ENCODE measurements around the gene IGF2BP1. TPM values are rescaled to one million over a fixed set of nuclear protein-coding genes. Genes with fewer than 3 reads are reported as not detected.
A peak's percentile ranks its signal among the peaks of the same experiment; 100 is the strongest.

Gene IGF2BP1
- total RNA-seq, 1 experiment from 2014 or later: 434 TPM

- peaks cover 37 to 51% of the 10 kb centered on the region in 2 experiments for H3K4me1 Mint-ChIP-seq
- H3K9me3 Mint-ChIP-seq: no peaks in the 10 kb centered on the region; a peak in 1 of 5 replicates
- Histone ChIP-seq H3K9ac (ENCODE audit: extremely low read depth, insufficient read length, low read length) (no peak overlapping the region), H3K4ac (ENCODE audit: low read depth, low read length) (no peak overlapping the region), H3K23me2 (ENCODE audit: insufficient read length, low read depth, low read length, poor library complexity, severe bottlenecking) (peaks cover 12% of the 10 kb centered on the region), H4K20me1 (ENCODE audit: control insufficient read depth, insufficient read depth, insufficient read length) (no peaks in the 10 kb centered on the region), H2BK12ac (ENCODE audit: insufficient read length, low read depth, low read length) (no peak overlapping the region), H3T11ph (ENCODE audit: low read length) (no peak overlapping the region), H2BK5ac (ENCODE audit: insufficient read length, low read length) (no peak overlapping the region), H2AK5ac (ENCODE audit: insufficient read length, low read length) (no peak overlapping the region), H3K4me1 (ENCODE audit: insufficient read depth, low read length) (0 out of 2 replicates have a peak, but pooled peaks cover 2% of the 10 kb centered on the region), H3K14ac (ENCODE audit: insufficient read depth, low read length) (no peak overlapping the region), H3K18ac (ENCODE audit: insufficient read length, low read depth, low read length) (no peak overlapping the region), H2AFZ (ENCODE audit: low read length) (no peak overlapping the region), H2BK120ac (ENCODE audit: low read depth, low read length, poor library complexity, severe bottlenecking) (no peak overlapping the region), H4K5ac (ENCODE audit: insufficient read length, low read depth, low read length) (no peak overlapping the region), H3K23ac (ENCODE audit: insufficient read length, low read depth, low read length) (no peak overlapping the region), H2BK20ac (ENCODE audit: low read depth, low read length, poor library complexity, severe bottlenecking) (no peak overlapping the region), H4K91ac (ENCODE audit: insufficient read length, low read depth, low read length) (no peak overlapping the region), H3K27me3 (ENCODE audit: insufficient read depth, low read length) (no peaks in the 10 kb centered on the region), H3K27ac (ENCODE audit: insufficient read length, low read depth, low read length) (no peak overlapping the region), H4K8ac (replicated peaks; ENCODE audit: insufficient read length, low read depth, low read length) (no peak overlapping the region), H3K56ac (ENCODE audit: insufficient read length, low read depth, low read length) (no peak overlapping the region), H3K79me2 (ENCODE audit: insufficient read depth, low read length) (peaks cover 7% of the 10 kb centered on the region; the same call in 1 of the 2 replicates), H2BK15ac (ENCODE audit: low read depth, low read length) (no peak overlapping the region), H3K9me3 (ENCODE audit: control insufficient read depth, low read depth, low read length) (no peaks in the 10 kb centered on the region), H3K79me1 (ENCODE audit: insufficient read depth, low read depth, low read length, poor library complexity, severe bottlenecking) (no peaks in the 10 kb centered on the region), H3K4me2 (ENCODE audit: insufficient read depth, insufficient read length, low read length) (no peak overlapping the region)
- TF ChIP-seq CTCF (conservative IDR thresholded peaks at IDR 0.05): no peak
- peak overlapping the region in 1 of 3 experiments; percentile 85; a peak in 2 of 7 replicates for H3K27ac Mint-ChIP-seq
- peaks cover 0 to 2% (median 2%) of the 10 kb centered on the region in 3 experiments; a peak in 4 of 7 replicates for H3K36me3 Mint-ChIP-seq (ENCODE audit: insufficient read depth in 1 of 3, low read depth in 3 of 3)
- H3K4me3 Mint-ChIP-seq: peak overlapping the region in 1 of 2 experiments; percentile 62; a peak in 2 of 5 replicates
- DNase-seq: no peak
- H3K27me3 Mint-ChIP-seq (ENCODE audit: low read depth): no peaks in the 10 kb centered on the region; the same call in 1 of the 2 replicates
Measured at GRCh38 chr17:48993305-48993704, 3.9 kb upstream of the IGF2BP1 start.

All from H9 (cell line).